ENCODE data around the gene HOOK1. TPM values are rescaled to one million over a fixed set of nuclear protein-coding genes. Genes with fewer than 3 reads are reported as not detected.
"Not testable (repeated sequence)": the region's sequence is repeated elsewhere in the genome, so short reads cannot be mapped to it uniquely, and the experiment has no call there.

The HOOK1 gene
- polyA plus RNA-seq, 1 donor (not counting 4 experiments of a cell fraction or from before 2014, with no cell fraction given), result 12.7 TPM

DNA sequence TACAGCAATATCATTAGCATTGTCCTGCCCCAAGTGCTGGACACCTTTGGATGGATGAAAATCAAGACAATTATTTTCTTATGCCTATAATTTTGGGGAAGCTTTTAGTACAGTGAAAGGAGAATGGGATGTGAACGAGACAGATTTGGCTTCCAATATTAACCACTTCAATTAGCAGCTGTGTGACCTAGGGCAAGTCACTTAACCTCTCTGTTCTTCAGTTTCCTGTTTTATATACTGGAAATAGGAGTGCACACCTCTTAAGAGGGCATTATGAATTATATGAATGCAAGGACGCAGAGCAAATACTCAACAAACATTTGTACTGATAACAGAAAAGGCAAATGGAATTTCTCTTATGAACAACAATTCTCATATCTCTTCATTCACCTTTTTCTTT is 93.3 kb downstream of the HOOK1 start:
- H3K4me3 ChIP-seq (ENCODE audit: control insufficient read depth in 2 of 3, extremely low read depth in 1 of 3, insufficient read depth in 2 of 3, low read depth in 1 of 3, low read length in 3 of 3), result no peak overlapping the region
- no peak overlapping the region for H3K4me2 ChIP-seq (ENCODE audit: control insufficient read depth, extremely low read depth, insufficient read depth, low read depth, low read length)
- no peaks in the 10 kb centered on the region for H3K9me3 ChIP-seq (ENCODE audit: control insufficient read depth, low read depth, low read length)
- H3K79me2 ChIP-seq (ENCODE audit: control insufficient read depth, insufficient read depth, low read length), result no peaks in the 10 kb centered on the region
- no peak for DNase-seq (ENCODE audit: low read depth, low spot score)
- H3K9ac ChIP-seq (ENCODE audit: control insufficient read depth, extremely low read depth, insufficient read depth, low read length), result no peak overlapping the region
- H3K36me3 ChIP-seq (ENCODE audit: control insufficient read depth in 2 of 2, extremely low read depth in 1 of 2, insufficient read depth in 2 of 2, low read length in 2 of 2), result no peaks in the 10 kb centered on the region
- no peaks in the 10 kb centered on the region for H4K20me1 ChIP-seq (ENCODE audit: control insufficient read depth, extremely low read depth, insufficient read depth, low read length)
- FAIRE-seq, result no peak
- no peak overlapping the region for H3K27ac ChIP-seq (ENCODE audit: control insufficient read depth, insufficient read depth, low read length)
- H3K9me1 ChIP-seq (ENCODE audit: control insufficient read depth, extremely low read depth, insufficient read depth, low read length), result no peaks in the 10 kb centered on the region
- dilution Hi-C loops (cut with MboI; ENCODE audit: extremely low pct_ligation_motif_present, low sequenced_read_pairs), result no loop called here
- no peak overlapping the region for H2AFZ ChIP-seq (ENCODE audit: control insufficient read depth, low read length)
- no peaks in the 10 kb centered on the region for H3K27me3 ChIP-seq (ENCODE audit: control insufficient read depth, extremely low read depth, insufficient read depth, low read length)
- TF ChIP-seq, protein P1, sequence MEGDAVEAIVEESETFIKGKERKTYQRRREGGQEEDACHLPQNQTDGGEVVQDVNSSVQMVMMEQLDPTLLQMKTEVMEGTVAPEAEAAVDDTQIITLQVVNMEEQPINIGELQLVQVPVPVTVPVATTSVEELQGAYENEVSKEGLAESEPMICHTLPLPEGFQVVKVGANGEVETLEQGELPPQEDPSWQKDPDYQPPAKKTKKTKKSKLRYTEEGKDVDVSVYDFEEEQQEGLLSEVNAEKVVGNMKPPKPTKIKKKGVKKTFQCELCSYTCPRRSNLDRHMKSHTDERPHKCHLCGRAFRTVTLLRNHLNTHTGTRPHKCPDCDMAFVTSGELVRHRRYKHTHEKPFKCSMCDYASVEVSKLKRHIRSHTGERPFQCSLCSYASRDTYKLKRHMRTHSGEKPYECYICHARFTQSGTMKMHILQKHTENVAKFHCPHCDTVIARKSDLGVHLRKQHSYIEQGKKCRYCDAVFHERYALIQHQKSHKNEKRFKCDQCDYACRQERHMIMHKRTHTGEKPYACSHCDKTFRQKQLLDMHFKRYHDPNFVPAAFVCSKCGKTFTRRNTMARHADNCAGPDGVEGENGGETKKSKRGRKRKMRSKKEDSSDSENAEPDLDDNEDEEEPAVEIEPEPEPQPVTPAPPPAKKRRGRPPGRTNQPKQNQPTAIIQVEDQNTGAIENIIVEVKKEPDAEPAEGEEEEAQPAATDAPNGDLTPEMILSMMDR (optimal IDR thresholded peaks at IDR 0.05 in 1 of 3, IDR thresholded peaks at IDR 0.05 in 1 of 3, conservative IDR thresholded peaks at IDR 0.05 in 1 of 3; ENCODE audit: extremely low read depth in 1 of 3, insufficient read depth in 2 of 3, low read length in 3 of 3), result no peak
- TF ChIP-seq EZH2 (IDR thresholded peaks at IDR 0.05; ENCODE audit: low read length), result no peak
- H3K4me1 ChIP-seq (ENCODE audit: control insufficient read depth, extremely low read depth, insufficient read depth, low read length), result no peaks in the 10 kb centered on the region

DNA sequence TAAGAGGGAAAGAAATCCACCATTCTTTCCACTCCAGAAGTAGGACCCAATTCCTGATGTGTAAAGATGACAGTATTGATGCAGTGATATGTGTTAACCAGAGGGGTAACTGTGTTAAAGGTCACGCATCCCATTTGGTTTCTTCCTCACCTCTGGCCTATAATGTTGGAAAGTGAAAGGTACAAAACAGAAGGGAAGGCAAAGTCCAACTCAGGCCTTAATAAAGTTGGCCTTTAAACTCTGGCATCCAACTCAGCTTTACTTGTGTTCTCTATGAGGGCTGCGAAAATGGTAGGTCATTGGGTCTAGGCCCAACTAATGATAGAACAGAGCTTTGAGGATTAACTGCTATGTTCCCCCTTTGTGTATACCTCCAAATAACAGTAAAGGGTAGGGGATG is 93.9 kb downstream of the HOOK1 start:
- Histone ChIP-seq H3K36me3 (ENCODE audit: control insufficient read depth in 2 of 2, extremely low read depth in 1 of 2, insufficient read depth in 2 of 2, low read length in 2 of 2) (no peaks in the 10 kb centered on the region), H3K4me1 (ENCODE audit: control insufficient read depth, extremely low read depth, insufficient read depth, low read length) (no peaks in the 10 kb centered on the region), H3K27me3 (ENCODE audit: control insufficient read depth, extremely low read depth, insufficient read depth, low read length) (no peaks in the 10 kb centered on the region), H3K9me3 (ENCODE audit: control insufficient read depth, low read depth, low read length) (no peaks in the 10 kb centered on the region), H2AFZ (ENCODE audit: control insufficient read depth, low read length) (no peak overlapping the region), H4K20me1 (ENCODE audit: control insufficient read depth, extremely low read depth, insufficient read depth, low read length) (no peaks in the 10 kb centered on the region), H3K4me3 (ENCODE audit: control insufficient read depth in 2 of 3, extremely low read depth in 1 of 3, insufficient read depth in 2 of 3, low read depth in 1 of 3, low read length in 3 of 3) (no peak overlapping the region), H3K27ac (ENCODE audit: control insufficient read depth, insufficient read depth, low read length) (no peak overlapping the region), H3K79me2 (ENCODE audit: control insufficient read depth, insufficient read depth, low read length) (no peaks in the 10 kb centered on the region), H3K9ac (ENCODE audit: control insufficient read depth, extremely low read depth, insufficient read depth, low read length) (no peak overlapping the region), H3K9me1 (ENCODE audit: control insufficient read depth, extremely low read depth, insufficient read depth, low read length) (no peaks in the 10 kb centered on the region), H3K4me2 (ENCODE audit: control insufficient read depth, extremely low read depth, insufficient read depth, low read depth, low read length) (no peak overlapping the region)
- FAIRE-seq (no peak), DNase-seq (ENCODE audit: low read depth, low spot score) (no peak)
- no peak for TF ChIP-seq EZH2 (IDR thresholded peaks at IDR 0.05; ENCODE audit: low read length)
- TF ChIP-seq, protein P1 (optimal IDR thresholded peaks at IDR 0.05 in 1 of 3, IDR thresholded peaks at IDR 0.05 in 1 of 3, conservative IDR thresholded peaks at IDR 0.05 in 1 of 3; ENCODE audit: extremely low read depth in 1 of 3, insufficient read depth in 2 of 3, low read length in 3 of 3), result no peak
- dilution Hi-C loops (cut with MboI; ENCODE audit: extremely low pct_ligation_motif_present, low sequenced_read_pairs), result no loop called here

DNA sequence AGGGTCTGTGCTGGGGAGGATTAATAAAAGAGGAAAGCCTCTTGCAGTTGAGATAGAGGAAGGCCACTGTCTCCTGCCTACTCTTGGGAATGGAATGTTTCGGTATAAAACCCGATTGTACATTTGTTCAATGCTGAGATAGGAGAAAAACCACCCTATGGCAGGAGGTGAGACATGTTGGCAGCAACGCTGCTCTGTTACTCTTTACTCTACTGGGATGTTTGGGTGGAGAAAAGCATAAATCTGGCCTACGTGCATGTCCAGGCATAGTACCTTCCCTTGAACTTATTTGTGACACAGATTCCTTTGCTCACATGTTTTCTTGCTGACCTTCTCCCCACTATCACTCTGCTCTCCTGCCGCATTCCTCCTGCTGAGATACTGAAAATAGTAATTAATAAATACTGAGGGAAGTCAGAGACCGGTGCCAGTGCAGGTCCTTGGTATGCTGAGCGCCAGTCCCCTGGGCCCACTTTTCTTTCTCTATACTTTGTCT is 100.1 kb downstream of the HOOK1 start:
- H3K9me1 ChIP-seq (ENCODE audit: control insufficient read depth, extremely low read depth, insufficient read depth, low read length); H3K9me3 ChIP-seq (ENCODE audit: control insufficient read depth, low read depth, low read length); H3K27me3 ChIP-seq (ENCODE audit: control insufficient read depth, extremely low read depth, insufficient read depth, low read length); H4K20me1 ChIP-seq (ENCODE audit: control insufficient read depth, extremely low read depth, insufficient read depth, low read length); H3K4me3 ChIP-seq (ENCODE audit: control insufficient read depth in 2 of 3, extremely low read depth in 1 of 3, insufficient read depth in 2 of 3, low read depth in 1 of 3, low read length in 3 of 3); H3K4me2 ChIP-seq (ENCODE audit: control insufficient read depth, extremely low read depth, insufficient read depth, low read depth, low read length); H3K27ac ChIP-seq (ENCODE audit: control insufficient read depth, insufficient read depth, low read length); H3K9ac ChIP-seq (ENCODE audit: control insufficient read depth, extremely low read depth, insufficient read depth, low read length); H3K79me2 ChIP-seq (ENCODE audit: control insufficient read depth, insufficient read depth, low read length); H3K36me3 ChIP-seq (ENCODE audit: control insufficient read depth in 2 of 2, extremely low read depth in 1 of 2, insufficient read depth in 2 of 2, low read length in 2 of 2); dilution Hi-C loops (cut with MboI; ENCODE audit: extremely low pct_ligation_motif_present, low sequenced_read_pairs); H2AFZ ChIP-seq (ENCODE audit: control insufficient read depth, low read length); DNase-seq (ENCODE audit: low read depth, low spot score); FAIRE-seq: not testable (repeated sequence)
- H3K4me1 ChIP-seq (ENCODE audit: control insufficient read depth, extremely low read depth, insufficient read depth, low read length), result peaks cover 15% of the 10 kb centered on the region

All from keratinocyte (primary cell).